NCI-H146 treated with DMSO at 0.1 percent for 48 hours (cell line): ENCODE results near the gene MRPS31.

Experiments
- DNase-seq: peaks from one replicate; lab custom pipeline; 2025; ENCODE audit not compliant: unreplicated experiment; lab: John Stamatoyannopoulos, UW

The MRPS31 gene

DNA sequence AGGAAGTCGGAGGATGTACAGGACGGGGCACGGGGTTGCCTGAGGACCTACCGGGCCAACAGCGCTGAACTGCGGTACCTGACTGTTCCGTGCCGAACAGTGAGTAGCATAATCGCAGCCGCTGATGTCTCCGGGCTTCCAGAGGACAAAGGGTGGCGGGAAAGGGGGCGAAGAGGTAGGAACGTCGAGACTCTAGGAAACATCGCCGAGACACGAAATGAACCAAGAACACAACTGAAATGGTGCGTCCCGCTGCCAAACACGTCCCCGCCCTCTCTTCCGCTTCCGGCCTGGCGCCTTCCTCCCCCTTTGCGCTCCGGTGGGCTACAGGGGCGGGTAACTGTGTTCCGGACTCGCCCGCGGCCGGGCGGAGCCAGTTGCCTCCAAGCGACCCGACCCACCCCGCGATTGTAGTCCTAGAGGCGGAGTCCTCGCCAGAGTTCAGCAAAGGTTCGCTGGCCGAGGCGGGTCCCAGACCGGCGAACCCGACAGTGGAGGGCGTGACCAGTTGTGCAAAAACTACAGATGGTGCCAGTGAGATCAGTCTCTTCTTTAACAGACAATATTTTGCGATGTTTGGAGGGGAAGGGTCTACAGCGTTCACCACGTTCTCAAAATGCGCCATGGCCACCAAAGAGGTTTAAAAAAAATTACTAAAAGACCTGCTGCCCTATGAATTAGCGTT, at the start of gene MRPS31:
Gene MRPS31 (minus strand): TSS at position 257 of the 685 bp plus-strand sequence. CDS start 54 bp downstream, at position 203.
- DNase-seq: peak; percentile 93

- DNase-seq: no peak
Measured at GRCh38 chr13:40819797-40820315, 48.9 kb upstream of the MRPS31 start.

DNA sequence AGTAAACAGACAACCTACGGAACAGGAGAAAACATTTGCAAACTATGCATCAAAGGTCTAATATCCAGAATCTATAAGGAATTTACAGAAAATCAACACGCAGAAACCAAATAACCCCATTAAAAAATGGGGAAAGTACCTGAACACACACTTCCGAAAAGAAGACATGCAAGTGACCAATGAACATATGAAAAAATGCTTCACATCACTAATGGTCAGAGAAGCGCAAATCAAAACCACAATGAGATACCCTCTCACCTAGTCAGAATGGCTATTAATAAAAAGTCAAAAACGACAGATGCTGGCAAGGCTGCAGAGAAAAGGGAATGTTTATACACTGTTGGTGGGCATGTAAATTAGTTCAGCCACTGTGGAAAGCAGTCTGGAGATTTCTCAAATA, 47.9 kb upstream of the MRPS31 start:
- no peak for DNase-seq

DNA sequence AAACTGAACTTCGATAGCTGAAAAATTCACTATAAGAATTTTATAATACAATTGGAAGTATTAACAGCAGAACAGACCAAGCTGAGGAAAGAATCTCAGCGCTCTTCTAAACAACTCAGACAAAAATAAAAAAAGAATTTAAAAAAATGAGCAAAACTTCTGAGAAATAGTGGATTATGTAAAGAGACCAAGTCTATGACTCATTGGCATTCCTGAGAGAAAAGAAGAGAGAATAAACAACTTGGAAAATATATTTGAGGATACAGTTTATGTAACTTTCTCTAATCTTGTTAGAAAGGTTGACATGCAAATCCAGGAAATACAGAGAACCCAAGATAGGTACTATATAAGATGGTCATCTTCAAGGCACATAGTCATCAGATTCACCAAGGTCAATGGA, 43.8 kb upstream of the MRPS31 start:
- DNase-seq: no peak

GRCh38 chr13:40813667-40814454, 42.9 kb upstream of the MRPS31 start:
- no peak for DNase-seq

DNA sequence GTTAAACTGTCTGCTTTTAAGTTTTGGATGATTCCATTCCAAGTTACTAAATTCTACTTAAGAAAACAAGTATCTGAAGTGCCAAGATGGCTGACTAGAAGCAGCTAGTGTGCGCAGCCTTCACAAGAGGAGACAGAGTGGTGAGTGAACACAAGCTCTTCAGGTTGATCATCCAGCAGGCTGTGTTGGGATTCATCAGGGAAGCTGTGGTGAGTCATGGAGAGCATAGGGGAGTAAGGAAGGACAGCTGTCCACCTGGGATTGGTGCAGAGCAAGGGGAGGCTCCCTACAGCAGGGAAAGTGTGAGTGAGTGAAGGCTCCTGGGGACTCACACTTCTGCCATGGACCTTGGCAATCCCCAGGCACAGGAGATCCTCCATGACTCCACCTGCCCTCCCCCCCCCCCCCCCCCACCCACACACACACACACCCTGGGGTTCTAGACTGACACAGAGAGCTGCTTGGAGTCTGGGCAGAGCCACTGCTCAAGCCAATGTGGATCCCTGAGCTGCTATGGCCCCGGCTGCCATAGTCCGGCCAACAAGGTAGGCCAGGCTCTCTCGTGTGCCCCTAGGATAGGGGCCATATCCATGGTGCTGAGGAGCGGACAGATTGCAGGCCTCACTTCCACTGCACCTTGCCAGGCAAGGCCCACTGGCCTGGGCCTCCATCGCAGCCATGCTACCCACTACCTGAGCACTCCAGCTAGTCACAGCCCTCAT, 41.9 kb upstream of the MRPS31 start:
- no peak for DNase-seq

- no peak for DNase-seq
Measured at GRCh38 chr13:40812102-40812501, 41.1 kb upstream of the MRPS31 start.

GRCh38 chr13:40809471-40809870, 38.5 kb upstream of the MRPS31 start:
- DNase-seq: no peak

GRCh38 chr13:40806241-40806640, 35.3 kb upstream of the MRPS31 start:
- no peak for DNase-seq

- DNase-seq: no peak
Measured at GRCh38 chr13:40803316-40803715, 32.3 kb upstream of the MRPS31 start.

DNA sequence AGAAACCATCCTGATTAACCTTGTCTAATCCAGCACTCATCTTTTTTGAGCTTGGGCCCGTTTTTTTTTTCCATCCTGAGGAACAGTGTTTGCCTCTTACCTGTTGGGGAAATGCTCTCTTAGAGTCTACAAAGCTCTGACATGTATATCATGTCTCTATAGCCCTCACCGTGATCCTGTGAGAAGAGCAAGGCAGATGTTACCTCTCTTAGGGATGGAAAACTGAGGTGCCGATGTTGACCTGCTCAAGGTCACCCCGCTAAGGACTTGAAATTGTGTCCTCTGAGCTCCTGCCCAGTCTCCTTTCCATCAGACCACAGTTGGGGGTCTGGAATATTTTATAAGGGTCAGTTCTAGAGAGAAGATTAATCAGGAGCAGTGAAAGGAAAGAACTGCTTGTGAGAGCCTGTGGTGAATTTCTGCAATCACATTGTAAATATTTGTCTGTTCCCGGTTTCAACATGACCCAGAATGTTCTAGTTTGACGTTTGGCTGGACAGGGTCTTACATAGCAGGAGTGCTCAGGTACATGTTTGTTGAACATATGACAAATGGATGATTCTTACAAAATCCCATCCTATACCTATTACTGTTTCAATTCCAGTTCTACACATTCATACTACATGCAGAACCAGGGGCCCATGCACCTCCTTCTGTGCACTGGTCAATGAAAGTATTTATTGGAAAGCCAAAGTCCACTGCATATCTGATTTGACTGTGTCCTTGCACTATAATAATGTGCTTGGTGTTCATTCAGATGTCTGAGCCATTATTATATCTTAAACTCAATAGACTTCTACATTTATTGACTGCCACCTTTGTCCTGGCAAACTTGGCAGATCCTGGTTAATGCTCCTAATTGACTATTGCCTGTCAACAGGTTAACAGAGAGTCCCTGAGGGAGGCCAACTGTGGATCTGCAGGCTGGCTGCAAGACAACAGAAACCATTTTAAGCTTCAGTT, 30.5 kb upstream of the MRPS31 start:
- no peak for DNase-seq

DNA sequence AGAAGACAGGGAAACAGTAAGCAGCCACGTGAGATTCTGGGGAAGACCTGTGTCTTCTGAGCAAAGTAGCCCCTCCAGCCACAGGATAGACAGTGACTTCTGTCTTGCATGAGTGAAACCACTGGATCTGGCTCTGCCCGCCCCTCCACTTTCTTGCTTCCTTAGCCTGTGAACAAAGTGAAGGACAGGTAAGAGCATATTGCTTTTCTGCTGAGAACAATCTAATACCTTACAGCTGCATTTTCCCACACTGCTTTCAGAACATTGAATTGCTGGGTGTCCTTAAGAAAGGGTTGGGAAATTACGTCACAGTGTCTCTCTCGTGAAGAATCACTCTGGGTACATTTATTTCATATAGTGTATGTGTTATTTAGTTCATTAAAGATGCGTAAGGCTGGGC, 29.6 kb upstream of the MRPS31 start:
- DNase-seq: no peak

DNA sequence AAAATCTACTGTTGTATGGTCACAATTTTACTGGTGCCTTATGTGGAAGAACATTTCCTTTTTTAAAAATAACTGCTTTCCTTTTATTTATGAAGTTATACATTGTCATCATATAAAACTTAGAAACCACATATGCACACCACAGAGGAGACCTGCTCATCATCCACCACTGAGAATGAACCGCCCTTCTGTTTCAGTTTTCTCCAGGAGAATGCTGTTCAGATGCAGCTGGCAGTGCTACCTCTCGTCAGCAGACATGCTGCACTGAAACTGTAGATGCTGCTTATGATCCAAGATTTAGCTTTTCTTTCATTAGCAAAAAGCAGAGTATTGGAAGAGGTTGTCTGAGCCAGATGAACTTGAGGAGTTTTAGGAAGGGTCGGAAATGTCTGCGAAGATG, 28.5 kb upstream of the MRPS31 start:
- no peak for DNase-seq

DNA sequence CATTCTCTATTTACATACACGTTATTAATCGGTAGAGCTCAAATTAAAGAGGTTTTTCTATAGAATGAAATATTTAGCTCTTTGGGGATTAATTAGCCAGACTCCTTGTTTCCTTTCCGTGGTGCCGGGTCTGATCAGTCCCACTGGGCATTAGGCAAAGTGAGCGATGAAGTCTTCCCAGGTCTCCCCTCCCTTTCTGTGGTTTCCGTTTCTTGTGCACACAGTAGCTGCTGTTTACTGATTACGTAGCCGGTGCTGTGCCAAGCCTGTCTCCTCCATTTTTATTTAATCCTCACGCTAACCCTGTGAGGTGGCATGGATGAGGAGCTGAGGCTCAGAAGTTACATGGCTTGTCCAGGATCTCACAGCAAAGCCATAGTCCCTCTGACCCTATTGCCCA, 27.4 kb upstream of the MRPS31 start:
- DNase-seq: no peak

- DNase-seq: no peak
Measured at GRCh38 chr13:40796649-40797048, 25.7 kb upstream of the MRPS31 start.

GRCh38 chr13:40794414-40795368, 23.7 kb upstream of the MRPS31 start:
- no peak for DNase-seq

- no peak for DNase-seq
Measured at GRCh38 chr13:40793339-40793738, 22.3 kb upstream of the MRPS31 start.

DNA sequence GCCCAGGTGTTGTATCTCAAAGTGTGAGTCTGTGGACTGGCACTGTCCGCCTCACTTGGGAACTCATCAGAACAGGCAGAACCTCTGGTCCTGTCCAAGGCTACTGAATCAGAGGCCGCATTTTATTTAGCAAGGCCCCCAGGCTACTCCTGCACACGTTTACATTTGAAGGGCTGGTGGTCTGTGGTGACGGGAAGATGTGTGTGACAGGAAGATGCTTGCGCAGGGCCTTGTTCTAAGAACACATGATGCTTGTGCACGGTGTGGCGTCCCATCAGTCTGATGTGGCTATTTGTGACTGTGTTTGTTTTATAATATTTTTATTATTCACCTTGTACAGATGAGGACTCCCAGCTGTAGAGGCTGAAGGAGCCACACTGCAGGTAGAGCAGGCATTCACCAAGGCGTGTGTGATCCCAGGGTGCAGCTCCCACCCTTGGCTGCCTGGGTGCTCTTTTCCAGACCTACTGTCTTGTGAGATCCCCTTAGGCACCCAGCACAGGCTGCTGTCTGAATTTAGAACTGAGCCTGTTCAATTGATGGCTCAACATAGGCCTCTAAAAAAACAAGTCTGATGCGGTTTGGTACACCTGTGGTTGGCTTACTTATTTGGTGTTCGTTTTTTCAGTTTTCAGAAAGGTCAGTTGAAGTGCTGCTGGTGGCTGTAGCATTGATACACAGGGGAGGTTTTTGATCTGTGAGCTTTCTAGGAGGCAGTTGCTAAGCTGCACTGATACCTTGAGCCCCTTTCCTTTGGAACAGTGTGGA, 21.5 kb upstream of the MRPS31 start:
- DNase-seq: no peak

GRCh38 chr13:40790154-40790616, 19.2 kb upstream of the MRPS31 start:
- peak; percentile 37 for DNase-seq
